C4-2B (cell line): ENCODE measurements around the gene RPL32.

Source experiments
- ZFX ChIP-seq: fragments of 450-650 bp; IDR thresholded peaks from 2 replicates; pipeline ENCODE4 v1.6.1; 2017
- TF ChIP-seq, protein P1 (sequence below): fragments of 450-650 bp; conservative IDR thresholded peaks from 2 replicates; pipeline ENCODE4 v1.5.1; 2017; ENCODE audit warnings: mild to moderate bottlenecking

DNA sequence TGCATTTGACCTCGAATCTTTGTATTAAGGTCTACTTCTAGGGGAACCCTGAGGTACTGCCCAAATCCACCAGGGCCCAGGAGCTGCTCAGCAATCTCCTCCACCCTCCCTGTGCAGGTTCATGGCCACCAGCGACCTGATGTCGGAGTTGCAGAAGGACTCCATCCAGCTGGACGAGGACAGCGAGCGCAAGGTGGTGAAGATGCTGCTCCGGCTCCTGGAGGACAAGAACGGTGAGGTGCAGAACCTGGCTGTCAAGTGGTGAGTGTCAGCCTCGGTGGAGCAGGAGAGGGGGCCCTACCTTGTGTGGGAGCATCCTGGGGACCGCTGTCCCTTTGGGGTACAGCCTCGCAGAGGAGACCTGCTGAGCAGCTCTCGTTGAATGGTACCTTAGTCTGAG lies 38.0 kb downstream of the RPL32 start:
- TF ChIP-seq, protein P1, sequence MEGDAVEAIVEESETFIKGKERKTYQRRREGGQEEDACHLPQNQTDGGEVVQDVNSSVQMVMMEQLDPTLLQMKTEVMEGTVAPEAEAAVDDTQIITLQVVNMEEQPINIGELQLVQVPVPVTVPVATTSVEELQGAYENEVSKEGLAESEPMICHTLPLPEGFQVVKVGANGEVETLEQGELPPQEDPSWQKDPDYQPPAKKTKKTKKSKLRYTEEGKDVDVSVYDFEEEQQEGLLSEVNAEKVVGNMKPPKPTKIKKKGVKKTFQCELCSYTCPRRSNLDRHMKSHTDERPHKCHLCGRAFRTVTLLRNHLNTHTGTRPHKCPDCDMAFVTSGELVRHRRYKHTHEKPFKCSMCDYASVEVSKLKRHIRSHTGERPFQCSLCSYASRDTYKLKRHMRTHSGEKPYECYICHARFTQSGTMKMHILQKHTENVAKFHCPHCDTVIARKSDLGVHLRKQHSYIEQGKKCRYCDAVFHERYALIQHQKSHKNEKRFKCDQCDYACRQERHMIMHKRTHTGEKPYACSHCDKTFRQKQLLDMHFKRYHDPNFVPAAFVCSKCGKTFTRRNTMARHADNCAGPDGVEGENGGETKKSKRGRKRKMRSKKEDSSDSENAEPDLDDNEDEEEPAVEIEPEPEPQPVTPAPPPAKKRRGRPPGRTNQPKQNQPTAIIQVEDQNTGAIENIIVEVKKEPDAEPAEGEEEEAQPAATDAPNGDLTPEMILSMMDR, result no peak
- no peak for TF ChIP-seq ZFX
